ENCODE results near the gene METRNL.

The METRNL gene

DNA sequence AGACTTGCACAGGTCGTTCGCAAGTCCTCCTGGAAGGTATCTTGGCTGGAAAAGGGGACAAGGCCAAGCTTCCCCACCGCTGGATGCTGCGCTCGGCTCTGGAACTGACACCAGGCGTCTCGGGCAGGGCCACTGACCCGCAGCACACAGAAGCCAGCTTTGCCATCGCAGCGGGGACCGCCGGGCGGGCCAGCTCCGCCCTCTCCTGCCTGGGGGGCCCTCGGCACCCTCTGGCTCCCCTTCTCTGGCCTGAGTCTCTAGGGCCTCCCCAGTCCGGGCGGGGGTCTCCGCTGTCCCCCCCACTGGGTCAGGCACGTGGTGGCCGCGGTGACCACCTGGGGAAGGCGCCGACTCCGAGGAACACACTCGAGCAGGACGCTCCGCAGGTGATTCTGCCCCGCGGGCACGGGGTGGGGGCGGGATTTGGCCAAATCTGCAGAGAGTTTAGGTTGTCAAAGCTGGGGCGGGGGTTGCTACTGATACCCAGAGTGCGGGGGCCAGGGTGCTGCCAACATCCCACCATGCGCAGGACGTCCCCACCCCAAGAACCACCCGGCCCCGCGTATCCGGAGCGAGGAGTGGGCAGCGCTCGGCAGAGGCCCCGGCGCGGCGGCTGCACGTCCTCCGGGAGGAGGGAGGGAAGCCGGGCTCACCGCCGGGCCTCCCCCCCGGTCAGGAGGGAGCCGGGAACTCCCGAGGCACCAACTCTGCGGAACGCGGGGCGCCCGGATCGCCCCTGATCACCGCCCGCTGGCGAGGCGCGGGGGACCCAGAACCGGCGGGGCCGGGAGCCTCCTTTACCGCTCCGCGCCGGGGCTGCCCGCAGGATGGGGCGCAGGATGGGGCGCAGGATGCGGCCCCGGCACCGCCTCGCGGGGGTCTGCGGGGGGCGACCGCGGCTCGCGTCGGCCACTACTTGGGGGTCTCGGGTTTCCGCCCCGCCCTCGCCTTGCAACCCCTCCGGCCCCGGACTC, 744 bp upstream of the METRNL start:
- peak overlapping the region; percentile 36 for H3K4me3 ChIP-seq (ENCODE audit: low read length)
- no peak for DNase-seq (ENCODE audit: low read depth)
- no peak for TF ChIP-seq CTCF (conservative IDR thresholded peaks at IDR 0.05; ENCODE audit: low read depth, low read length)

- TF ChIP-seq CTCF (conservative IDR thresholded peaks at IDR 0.05; ENCODE audit: low read depth, low read length), result no peak
- H3K4me3 ChIP-seq (ENCODE audit: low read length), result peak overlapping the region; percentile 62
- DNase-seq (ENCODE audit: low read depth), result no peak
Measured at GRCh38 chr17:83079766-83080578, 563 bp downstream of the METRNL start.

GRCh38 chr17:83080579-83080857, 1.1 kb downstream of the METRNL start:
- TF ChIP-seq CTCF (conservative IDR thresholded peaks at IDR 0.05; ENCODE audit: low read depth, low read length), result no peak
- H3K4me3 ChIP-seq (ENCODE audit: low read length), result peak overlapping the region; percentile 62
- DNase-seq (ENCODE audit: low read depth), result no peak

GRCh38 chr17:83080858-83081683, 1.7 kb downstream of the METRNL start:
- DNase-seq (ENCODE audit: low read depth), result no peak
- H3K4me3 ChIP-seq (ENCODE audit: low read length), result peak overlapping the region; percentile 62

DNA sequence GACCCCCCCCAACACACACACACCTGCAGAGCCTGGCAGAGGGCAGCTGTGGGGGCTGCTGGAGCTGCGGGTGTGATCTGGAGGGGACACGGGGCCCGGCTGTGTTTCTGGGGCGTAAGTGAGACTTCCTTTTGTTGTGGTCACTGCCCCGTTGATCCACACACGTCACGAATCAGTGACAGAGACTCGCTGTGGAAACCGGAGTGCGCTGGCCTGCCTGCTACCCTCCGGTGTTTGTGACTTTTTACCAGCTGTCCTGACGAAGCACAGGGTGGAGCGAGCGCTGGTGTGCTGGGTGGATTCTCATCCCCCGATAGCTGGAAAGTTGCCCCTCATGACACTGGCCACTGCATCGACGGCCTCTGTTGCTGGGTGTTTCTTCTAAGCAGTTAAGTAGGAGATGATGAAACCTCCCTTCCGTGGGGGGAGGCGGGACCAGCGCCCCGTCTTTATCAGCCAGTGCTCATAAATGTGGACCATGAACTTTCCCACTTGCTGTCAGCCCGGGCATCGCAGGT, 2.3 kb downstream of the METRNL start:
- TF ChIP-seq CTCF (conservative IDR thresholded peaks at IDR 0.05; ENCODE audit: low read depth, low read length), result no peak
- DNase-seq (ENCODE audit: low read depth), result no peak

More at GRCh38 chr17:83080858-83081683, 1.7 kb downstream of the METRNL start:
- TF ChIP-seq CTCF (conservative IDR thresholded peaks at IDR 0.05; ENCODE audit: low read depth, low read length), result no peak

DNA sequence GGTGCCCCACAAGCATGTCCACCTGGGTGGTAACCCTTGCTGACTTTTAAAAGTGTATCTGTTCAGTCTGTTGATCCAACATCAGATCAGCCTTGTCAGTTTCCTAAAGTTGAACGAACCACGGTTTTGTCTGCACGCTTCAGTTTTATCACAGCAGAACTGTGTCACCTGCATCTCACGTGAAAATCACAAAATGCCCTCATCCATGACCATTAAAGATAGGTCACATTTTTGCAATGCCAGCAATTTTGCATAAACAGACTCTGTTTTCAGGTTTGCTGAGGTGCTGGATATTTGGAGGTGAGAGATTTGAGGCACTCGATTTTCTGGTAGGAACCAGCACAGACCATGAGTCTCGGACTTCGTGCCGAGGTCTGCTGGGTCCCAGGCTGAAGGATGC, 3.0 kb downstream of the METRNL start:
- TF ChIP-seq CTCF (conservative IDR thresholded peaks at IDR 0.05; ENCODE audit: low read depth, low read length), result no peak
- H3K4me3 ChIP-seq (ENCODE audit: low read length), result peak overlapping the region; percentile 62
- no peak for DNase-seq (ENCODE audit: low read depth)

More for the DNA sequence above, 2.3 kb downstream of the METRNL start:
- H3K4me3 ChIP-seq (ENCODE audit: low read length), result peak overlapping the region; percentile 62

All from retinal pigment epithelial cell (primary cell).